EL (cell line): ENCODE measurements around the gene ITPR1.

Experiments used
- DNase-seq: peaks from one replicate; pipeline ENCODE4 v3.0.0-alpha.2; 2016

ITPR1 gene

DNA sequence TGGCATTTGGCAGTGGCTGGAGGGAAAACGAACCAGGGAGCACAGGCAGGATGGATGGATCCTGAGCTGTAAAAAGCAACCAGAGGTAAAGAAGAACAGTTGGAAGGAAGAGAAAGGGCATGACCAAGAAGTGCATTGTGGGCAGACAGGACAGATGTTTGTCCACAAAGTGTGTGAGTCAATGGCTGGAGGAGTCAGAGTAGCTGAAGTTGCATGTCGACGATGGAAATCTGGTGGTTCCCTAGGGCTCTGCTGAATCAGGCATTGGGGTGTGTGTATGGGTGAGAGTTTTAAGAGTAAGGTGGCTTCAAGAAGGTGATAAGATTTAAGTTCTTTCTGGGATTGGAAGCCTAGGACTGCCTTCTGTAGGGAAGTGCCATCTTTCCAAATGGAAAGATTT is 272.1 kb downstream of the ITPR1 start:
- DNase-seq, result no peak

DNA sequence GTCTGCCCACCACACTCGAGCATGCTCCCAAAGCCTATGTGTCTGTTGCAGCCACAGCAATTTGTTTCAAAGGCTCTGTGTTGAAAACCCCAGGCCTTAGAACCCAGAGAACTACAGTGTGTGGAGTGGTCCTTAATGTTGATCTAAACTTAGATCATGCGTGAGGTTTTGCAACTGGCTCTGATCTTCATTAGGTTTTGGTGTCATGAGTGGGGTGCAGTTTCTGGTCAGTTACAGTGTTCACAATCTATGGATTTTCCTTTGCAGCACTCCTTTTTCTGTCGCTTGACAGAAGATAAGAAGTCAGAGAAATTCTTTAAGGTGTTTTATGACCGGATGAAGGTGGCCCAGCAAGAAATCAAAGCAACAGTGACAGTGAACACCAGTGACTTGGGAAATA is 273.1 kb downstream of the ITPR1 start:
- no peak for DNase-seq

DNA sequence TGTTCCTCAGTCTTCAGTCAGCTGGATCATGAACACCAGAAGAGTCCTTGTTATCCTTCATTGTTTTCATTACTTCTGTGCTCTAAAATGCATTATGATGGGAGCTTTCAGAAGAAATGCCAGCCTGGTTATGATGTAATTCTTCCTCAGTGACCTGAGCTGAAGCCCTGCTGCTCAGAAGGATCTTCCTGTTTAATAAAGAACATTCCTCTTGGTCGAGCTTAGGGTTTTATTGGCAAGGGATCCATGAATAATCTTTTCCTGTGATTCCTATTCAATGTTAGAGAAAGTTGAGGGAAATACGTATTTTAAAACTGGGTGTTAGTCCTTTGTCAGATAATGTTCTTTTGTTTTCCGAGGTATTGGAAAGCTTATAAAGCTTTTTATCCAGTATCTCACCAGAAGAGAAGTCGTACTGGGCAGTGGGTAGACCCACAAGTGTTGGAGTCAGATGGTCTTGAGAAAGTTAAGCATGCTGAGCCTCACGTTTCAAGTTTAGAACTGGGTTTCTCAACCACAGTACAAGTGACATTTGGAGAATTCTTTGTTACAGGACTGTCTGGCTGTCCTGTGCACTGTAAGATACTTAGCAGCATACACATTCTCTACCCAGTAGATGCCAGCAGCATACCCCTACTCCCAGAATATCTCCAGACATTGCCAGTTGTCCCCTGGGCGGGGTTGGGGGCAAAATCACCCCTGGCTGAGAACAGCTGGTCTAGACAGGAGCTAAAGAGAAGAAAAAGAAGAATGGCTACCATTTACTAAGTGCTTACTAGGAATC is 273.8 kb downstream of the ITPR1 start:
- no peak for DNase-seq

DNA sequence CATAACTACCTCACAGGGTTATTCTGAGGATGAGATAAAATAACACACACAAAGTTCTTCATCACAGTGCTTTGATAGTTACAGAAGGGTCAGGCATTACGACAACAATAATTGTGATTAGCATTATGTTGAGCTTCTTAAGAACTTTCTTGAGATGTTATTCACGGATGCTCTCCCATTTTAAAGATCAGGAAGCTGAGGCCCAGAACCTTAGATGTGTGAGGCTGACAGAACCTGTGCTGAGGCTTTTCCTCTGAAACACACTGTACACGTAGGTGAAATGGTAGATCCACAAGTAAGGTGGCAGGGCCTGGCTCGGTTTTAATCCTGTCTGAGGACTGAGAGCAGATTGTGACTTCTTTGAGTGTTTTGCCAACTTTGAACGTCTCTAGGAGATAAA is 274.9 kb downstream of the ITPR1 start:
- DNase-seq, result no peak

DNA sequence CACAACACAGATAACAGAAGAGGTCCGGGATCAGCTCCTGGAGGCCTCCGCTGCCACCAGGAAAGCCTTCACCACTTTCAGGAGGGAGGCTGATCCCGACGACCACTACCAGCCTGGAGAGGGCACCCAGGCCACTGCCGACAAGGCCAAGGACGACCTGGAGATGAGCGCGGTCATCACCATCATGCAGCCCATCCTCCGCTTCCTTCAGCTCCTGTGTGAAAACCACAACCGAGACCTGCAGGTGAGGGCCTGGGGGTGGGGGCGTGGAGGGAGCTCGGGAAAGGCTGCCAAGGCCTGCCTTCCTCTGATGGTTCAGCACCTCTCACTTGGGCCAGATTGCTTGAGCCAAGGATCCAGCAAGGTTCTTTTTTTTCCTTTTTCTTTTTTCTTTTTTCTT is 275.4 kb downstream of the ITPR1 start:
- DNase-seq, result no peak

DNA sequence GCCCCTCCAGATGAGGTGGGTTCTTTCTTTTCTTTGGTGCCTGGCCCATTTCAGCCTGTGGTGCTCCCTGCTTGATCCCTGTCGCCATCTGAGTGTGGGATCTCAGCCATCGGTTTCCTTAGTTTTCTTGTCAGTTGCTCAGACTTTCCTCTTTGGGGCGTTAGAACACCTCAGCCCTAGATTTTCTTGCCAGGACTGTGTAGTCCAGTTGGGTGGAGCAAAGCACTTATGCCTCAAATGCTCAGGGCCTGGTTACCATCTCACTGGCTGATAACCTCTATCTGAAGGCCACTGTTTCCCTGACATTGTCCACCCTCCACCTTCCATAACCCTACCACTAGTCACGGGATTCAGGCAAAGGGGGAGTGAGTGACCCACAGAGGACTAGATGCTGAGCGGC is 277.4 kb downstream of the ITPR1 start:
- no peak for DNase-seq

DNA sequence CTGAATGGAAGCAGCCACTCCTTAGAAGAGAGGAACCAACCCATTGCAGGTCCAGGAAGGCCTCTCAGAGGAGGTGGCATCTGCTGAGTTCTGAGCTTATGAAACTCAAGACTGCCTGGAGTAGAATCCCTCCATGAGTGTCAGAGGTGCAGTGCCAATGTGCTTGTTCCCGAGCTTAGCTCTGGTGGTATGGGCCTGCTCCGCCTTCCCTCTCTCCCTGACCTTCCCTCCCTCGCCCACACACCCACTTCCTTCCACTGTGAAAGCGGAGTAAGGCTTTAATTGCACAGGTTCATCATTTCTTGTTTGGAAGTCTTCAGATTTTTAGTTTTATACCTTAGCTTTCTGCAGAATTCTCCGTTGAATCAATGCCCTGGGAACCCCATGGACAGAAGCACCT is 278.1 kb downstream of the ITPR1 start:
- no peak for DNase-seq

DNA sequence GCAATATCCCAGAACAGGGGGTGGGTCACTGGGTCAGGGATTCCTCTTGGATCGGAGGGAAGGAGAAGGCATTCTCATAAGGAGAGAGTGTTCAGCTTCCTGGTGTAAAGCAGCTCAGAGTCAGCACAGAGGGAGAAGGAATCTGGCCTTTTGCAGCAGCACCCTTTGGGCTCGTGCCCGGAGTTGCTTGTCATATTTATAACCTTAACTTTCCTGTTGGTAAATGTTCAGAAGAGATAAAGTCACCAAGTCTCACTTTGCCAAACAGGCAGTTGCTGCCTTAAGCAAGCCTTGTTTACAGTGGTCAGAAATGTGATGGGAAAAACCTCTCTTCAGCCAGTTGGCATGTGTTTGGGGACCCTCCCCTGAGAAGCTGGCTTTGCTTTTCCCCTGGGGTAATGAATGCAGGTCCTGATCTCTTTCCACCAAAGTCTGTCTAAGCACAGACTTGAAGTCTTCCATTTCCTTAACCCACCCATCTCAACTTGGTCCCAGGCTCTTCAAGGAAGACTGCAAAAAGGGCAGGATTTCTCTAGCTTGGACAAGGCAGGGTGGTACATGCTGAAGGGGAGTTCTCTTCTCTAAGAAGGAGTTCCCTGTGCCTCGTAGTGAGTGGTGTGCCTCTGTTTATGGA is 279.1 kb downstream of the ITPR1 start:
- DNase-seq, result peak; percentile 21

DNA sequence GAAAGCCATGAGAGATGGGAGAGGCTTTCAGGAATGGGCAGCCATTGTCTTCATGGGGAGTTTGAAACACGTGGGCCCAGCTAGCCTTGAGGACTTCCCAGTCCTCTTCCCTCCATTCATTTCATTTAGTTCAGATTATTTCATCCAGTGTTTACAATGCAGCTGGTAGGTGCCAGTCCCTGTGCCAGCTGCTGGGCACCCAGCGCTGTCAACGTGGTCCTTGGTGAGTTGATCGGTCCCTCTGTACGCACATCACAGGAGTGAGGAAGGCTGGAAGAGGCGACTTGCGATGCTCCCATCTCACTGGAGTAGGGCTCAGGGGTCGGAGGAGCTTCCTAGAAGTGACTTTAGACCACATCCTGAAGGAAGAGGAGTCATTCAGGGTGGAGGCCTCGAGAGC is 279.7 kb downstream of the ITPR1 start:
- no peak for DNase-seq

DNA sequence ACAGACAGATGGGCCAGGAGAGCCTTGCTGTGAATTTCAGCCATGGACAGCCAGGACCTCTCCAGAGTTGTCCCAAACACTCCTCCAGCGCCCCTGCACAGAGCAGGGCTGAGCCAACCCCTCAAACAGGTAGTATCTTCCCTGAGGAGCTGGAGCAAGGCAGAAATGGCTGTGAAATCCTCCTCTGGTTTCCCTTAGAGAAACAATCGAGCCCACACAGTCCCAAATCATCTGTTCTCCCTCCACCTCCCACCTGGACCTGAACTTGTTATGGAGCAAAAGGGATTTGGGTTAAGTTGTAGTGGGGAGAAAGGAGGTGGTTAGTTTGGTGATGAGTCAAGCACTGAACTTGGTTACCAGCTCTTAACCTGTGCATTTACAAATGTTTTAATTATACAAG is 280.4 kb downstream of the ITPR1 start:
- DNase-seq, result no peak

DNA sequence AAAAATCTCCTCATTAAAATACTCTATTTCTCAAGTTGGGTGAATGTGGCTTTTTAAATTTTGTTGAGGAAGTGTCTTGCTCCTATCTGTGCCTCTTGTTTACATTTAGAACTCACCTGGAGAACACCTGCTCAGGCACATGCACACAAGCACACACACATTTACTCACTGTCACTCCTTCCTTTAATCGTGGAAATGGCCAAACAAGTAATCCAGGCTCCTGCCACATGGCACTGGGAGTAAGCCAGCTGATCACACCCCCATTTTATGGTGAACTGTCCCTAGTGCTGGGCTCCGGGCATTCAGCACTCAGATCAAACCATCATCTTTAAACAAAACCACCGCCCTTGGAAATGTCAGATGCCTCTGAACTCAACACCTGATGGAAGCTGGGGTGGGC is 281.4 kb downstream of the ITPR1 start:
- DNase-seq, result no peak

DNA sequence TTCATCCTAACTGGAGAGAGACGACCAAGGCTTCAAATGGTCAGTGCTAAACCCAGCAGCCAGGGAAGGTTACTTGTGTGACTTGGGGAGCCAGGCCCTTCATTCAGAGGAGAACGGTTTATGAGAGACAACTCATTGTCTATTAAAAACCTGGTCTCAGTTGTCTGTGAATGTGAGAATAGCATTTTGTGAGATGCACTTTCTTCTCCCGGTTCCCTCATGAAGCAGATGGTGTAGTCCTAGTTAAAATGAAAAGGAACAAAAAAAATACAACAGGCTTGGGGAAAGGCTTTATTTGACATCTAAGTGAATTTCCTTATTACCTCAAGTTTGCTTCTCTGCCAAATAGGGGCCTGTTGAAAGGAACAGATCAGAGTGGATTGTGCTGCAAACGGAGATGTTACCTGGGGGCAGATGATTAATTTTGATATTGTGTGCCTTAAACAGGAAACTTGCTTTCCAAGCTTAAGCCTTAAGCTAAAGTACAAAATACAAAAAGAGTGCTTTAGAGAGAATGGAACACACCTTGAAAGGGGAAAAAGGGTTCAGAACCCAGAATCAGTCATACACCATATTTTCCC is 283.3 kb downstream of the ITPR1 start:
- DNase-seq, result no peak

DNA sequence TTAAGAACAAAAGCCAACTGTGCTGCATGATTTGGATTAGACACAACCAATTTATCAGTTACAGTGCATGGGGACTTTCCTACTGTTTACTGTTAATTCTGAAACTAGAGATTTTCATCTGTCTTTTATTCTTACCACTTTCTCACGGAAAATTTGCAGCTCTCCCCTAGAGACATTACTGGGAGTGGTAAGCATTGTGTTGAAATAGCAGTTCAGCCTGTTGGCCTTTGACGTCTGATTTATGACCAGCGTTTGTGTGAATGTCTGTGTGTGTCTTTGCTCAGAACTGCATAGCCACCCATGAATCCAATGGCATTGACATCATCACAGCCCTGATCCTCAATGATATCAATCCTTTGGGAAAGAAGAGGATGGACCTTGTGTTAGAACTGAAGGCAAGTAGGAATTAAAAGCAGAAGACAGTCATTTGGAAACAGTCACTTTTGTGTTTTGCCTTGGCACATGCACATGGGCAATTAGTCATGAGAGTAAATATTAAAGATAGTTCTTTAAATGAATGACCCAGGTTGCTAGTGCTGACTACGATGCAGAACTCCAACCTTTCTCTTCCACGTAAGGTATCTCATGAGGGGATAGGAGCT is 283.9 kb downstream of the ITPR1 start:
- no peak for DNase-seq

DNA sequence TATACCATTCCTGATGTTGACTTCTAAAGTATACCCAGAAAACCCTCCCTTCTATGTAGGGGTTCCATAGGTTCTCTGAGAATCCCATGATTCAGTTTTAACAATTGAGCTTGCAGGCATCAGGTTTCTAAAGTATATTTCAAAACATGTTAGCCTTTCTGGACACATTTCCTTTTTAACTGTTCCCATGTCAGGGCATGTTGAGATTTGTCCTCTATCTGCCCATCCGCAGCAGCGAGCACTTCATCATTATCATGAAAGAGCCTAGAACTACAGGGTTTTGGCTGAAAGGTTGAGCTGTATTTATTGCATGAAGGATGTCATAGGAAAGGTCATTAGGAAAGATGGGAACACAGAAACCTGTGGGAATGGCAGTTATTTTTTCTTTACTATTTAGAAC is 285.0 kb downstream of the ITPR1 start:
- no peak for DNase-seq

DNA sequence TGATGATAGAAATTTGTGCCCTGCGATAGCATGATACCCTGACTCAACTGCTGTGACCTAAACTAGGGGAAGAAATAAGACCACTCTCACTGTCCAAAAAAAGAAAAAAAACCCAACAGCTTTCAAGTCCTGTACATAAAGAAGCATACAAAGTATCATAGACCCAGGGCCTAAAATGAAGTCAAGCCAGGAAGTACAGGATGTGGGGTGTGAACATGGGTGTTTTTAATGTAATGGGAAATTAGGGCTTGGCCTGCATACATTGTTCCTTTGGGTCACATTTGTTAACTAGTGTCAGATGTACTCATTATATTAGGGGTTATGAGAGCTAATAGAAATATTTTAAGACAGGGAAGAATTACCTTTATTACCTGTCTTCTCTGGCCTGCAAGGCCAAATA is 285.6 kb downstream of the ITPR1 start:
- DNase-seq, result no peak

DNA sequence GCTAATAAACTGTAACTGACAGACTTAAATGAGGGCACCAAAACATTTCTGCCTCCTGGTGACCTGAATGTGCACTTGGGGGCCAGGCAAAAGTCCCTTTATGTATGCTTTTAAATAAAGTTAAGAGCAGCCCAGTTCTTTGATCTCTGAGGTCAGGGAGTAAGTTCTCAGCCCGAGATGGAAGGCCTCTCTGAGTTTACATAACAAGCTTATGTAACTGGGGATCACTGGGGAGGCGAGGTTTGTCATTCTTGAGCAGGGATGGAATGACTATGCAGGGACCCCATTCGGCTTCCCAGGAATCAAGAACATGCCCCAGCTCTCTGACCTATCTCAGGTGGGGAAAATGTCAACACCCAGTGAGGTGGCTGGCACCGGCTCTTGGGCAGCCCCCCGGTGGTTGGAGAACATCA is 287.4 kb downstream of the ITPR1 start:
- DNase-seq, result no peak

DNA sequence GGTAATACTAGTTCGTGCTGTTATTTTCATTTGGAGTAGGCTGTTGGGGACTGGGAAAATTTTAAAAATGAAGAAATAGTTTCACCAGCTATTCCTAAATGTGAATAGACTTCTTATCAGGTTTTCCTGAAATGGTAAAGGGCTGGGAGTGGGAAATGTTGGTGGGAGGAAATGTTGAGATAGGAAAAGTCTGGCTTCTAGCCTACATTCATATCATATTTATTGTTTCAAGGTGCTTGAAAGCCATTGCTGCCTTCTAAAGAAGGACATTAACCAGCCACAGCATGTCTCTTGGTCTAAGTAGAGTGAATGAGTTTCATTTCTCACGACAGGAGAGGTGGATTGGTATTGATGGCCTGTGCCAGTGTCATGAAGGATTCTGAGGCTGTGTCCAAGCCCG is 288.9 kb downstream of the ITPR1 start:
- DNase-seq, result no peak

DNA sequence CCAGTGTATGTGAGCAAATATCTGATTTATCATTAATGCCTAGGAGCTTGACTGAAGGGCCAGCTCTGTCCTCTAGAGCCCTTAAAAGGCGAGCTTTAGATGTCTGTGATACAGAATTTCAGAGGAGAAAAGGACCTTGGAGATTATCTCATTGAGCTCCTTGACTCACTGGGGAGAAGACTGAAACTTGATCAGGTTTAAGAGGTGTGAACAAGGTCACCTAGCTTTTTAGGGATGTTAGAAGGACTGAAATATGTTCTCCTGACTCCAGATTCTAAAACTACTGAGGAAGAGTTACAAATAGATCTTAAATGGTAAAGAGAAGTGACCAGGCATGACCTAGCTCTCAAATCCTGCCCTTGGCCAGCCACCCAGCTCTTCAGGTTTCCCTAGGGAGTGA is 292.4 kb downstream of the ITPR1 start:
- no peak for DNase-seq

DNA sequence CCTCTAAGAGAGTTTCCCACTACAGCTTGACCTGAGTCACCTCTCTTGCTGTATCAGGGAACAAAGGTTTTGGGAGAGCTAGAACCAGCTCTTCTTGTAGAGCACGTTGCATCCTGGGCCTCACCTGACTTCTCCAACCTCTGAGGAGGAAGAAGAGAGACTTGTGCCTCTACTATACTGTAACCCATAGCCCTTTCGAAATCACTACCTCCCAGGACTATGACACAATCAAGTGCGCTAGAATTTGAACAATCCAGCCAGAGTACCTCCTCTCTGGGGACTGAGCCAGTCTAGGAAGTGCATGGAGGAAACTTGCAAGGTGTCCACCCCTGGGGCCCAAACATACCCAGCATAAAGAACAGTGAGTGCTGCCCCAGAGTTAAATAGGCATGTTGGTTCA is 293.3 kb downstream of the ITPR1 start:
- DNase-seq, result no peak

DNA sequence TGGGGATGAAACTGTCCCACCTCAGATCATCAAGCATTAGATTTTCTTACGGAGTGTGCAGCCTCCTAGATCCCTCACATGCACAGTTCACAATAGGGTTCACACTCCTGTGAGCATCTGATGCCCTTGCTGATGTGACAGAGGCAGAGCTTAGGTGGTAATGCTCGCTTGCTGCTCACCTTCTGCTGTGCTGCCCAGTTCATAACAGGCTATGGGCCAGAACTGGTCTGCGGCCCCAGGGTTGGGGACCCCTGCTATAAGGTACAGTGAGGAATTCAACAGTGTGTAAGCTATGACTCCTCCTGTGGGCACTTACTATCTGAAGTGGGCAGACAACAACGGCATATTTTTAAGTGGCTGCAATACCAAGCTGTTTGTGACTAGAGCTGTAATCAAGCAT is 298.2 kb downstream of the ITPR1 start:
- no peak for DNase-seq

DNA sequence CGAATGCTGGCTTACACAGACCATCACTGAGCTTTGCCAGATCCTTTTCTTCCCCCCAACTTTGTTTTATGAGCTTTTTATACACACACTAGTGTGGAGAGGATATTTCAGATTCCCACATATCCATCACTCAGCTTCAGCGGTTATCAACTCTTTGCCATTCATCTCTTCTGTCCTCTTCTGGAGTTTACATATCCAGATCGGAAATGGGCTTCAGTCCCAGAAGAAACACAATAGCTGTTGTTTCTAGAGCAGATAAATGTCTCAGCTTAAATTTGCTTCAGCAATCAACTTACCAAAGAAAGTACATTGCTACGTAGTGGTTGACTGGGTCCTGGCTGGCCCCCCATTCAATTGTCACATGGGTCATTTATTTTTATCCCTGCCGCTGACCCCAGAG is 300.2 kb downstream of the ITPR1 start:
- DNase-seq, result no peak

DNA sequence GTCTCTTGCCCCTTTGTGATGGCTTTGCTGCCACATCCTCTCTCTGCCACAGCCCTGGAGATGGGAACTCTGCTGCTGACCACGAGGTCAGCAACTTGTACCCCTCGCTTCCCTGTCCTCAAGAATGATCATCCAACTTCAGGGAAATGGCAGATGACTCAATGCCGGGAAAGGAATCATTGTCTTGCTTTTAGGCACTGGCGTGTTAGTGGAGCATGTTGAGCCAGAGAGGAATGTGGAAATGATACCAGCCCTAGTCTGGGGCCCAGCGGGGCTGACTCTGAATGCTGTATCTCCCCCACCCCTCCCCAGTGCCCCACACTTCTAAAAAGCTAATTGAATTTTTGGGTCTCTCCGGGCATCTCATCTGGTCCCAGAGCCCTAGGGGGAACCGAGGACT is 301.2 kb downstream of the ITPR1 start:
- no peak for DNase-seq

DNA sequence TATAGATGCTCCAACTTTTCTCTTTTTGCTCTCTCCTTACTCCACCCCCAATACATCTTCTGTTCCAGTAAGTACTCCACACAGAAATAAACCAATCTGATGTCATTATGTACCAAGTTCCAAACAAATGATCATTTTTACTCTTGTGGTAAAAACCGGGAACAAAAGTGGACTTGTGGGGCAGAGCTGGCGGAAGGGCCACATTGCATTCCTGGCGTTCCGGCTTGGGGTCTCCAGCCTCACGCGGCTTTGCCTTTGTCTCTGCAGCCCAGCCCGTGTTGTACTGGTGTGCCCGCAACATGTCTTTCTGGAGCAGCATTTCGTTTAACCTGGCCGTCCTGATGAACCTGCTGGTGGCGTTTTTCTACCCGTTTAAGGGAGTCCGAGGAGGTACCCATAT is 301.6 kb downstream of the ITPR1 start:
- DNase-seq, result no peak

DNA sequence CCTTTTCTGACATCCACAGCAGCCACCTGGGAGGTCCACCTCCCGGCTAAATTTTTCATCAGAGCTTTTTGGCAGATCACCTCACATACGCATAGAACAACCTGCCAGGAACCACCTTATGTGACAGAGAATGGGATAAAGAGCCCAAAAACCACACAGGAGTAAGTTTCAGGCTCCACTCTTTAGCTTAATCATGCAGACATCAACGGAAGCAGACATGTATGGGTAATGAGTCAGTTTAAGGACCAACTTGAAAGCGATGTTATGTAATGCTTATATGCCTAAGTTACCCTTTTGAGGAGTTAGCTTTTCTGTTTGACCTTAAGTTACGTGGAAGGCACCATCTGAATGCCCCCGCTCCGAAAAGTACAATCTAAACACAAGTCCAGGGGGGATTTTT is 302.8 kb downstream of the ITPR1 start:
- no peak for DNase-seq
